NCI-H2196 treated with DMSO at 0.1 percent for 48 hours (cell line): ENCODE measurements around the gene USP31.

Source experiments
- DNase-seq: peaks from one replicate; lab custom pipeline; 2025; ENCODE audit not compliant: unreplicated experiment; lab: John Stamatoyannopoulos, UW

Gene USP31

DNA sequence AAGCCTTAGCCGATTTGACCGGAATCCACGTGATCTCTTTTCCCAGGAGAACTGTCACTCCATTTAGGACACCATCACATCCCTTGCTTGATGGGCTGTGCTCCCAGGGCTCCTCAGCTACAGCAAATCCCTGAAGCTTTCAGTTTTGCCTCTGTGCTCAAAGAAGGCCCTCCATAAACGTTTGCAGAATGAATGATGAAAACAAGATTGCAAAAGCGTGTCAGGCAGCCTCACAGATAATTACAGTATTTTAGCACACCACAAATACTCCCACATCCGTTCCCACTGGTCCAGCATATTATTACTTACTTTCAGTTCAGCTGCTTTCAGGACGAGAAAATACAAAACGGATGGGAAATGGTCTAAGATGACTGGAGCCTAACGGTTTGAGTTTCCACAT, 84.6 kb downstream of the USP31 start:
- no peak for DNase-seq

DNA sequence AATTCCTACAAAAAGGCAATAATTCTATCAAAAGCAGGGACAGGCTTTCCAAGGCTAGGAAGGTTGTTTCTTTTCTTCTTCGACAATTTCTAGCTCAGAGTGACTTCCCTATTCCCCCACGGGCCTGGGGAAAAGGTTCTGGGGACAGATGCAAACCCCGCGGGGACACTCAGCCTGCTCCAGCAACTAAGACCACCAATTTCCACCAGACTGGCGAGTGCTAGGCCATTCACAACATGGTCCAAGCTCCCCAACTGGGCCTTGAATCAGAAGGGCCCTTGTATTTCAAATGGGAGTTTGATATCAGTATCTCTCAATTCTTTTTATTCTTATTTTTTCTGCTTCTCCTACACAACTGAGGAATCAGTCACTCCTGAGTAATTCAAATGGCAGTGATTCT, 86.7 kb downstream of the USP31 start:
- DNase-seq, result no peak

- DNase-seq, result no peak
These were observed 87.6 kb downstream of the USP31 start for GRCh38 chr16:23061669-23062068.

GRCh38 chr16:23060458-23061320, 88.6 kb downstream of the USP31 start:
- peak; percentile 61 for DNase-seq

DNA sequence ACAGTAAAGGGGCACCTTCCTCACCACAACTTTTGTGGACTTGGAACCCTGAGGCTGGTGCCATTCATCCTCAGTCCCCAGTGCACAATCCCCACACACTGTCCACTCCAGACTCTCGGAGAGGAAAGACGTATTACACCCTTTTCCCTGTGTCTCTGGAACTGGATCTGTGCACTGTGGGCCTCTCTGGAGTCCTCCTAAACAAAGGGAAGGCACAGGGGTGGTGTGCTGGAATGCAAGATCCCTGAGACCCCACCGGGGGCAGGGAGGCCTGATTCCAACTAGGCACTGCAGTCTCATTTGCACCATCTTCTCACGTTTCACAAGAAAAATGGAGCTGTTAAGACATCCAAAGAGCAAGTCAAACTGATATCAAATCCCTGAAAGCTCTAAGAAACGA, 89.8 kb downstream of the USP31 start:
- DNase-seq, result no peak

DNA sequence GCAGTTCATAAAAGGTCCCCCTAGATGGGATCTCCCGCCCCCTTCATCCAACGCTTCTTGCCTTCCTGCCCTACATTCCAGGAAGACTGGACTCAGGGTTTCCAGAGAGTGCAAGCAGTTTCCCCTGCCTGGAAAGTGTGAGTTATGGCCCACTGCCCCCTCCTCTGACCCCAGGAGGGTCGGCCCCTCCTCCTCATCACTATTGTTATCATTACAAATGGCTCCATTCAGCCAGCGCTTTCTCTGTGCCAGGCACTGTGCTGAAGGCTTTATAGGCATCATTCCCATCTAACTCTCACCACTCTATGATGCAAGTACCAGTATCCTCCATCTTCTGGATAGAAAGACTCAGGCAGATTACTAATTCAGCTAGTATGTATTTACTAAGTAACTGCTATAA, 90.7 kb downstream of the USP31 start:
- no peak for DNase-seq

- DNase-seq, result no peak
These were observed 92.1 kb downstream of the USP31 start for GRCh38 chr16:23057013-23057596.

GRCh38 chr16:23055481-23055880, 93.8 kb downstream of the USP31 start:
- DNase-seq, result no peak

- DNase-seq, result peak; percentile 16
These were observed 96.2 kb downstream of the USP31 start for GRCh38 chr16:23052908-23053580.

- no peak for DNase-seq
These were observed 97.0 kb downstream of the USP31 start for GRCh38 chr16:23052221-23052620.

DNA sequence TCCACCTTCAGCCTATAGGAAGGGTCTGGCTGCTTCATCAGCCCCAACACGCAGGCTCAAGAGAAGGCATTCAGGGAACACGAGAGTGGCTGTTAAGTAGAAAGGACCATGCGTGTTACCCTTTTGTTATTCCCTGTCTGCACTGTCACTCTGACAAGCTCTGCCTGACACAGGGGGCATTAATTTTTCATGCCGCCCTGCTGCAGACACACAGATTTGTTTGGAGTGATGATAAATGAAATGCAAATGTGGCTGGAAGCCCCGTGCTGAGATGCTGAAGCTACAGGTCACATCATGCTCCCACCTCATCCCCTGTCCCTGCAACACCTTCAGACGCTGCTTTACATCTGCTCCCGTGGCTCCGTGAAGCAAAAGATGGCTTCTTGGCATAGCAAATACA, 97.7 kb downstream of the USP31 start:
- DNase-seq, result no peak

- DNase-seq, result no peak
These were observed 101.1 kb downstream of the USP31 start for GRCh38 chr16:23048164-23048563.

- no peak for DNase-seq
These were observed 104.2 kb downstream of the USP31 start for GRCh38 chr16:23045025-23045424.

DNA sequence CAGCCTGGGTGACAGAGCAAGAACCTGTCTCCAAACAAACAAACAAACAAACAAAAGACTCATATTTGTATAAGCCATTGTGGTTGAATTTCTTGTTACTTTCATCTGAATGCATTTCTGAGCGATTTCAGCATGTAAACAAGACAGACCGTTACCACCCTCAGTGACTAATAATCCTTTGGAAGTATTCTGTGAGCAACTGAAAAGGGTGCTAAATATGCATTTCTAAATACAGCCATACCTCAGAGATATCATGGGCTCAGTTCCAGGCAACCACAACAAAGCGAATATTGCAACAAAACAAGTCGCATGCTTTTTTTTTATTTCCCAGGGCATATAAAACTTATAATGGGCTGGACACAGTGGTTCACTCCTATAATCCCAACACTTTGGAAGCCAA, 109.0 kb downstream of the USP31 start:
- no peak for DNase-seq

- DNase-seq, result no peak
These were observed 110.1 kb downstream of the USP31 start for GRCh38 chr16:23039118-23039517.

DNA sequence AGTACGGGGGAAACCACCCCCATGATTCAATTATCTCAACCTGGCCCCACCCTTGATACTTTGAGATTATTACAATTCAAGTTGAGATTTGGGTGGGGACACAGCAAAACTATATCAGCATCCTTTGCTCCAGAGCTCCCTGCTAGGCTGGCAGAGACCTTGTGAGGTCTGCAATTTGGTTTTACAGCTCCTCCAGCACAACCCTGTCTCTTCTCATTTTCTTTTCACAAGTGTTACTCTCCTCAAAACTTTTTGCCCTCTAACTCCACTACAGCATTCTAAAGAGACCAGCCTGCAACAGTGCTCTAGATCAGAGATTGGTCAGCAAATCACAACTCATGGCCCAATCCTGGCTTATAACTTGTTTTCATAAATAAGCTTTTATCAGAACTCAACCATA, 114.0 kb downstream of the USP31 start:
- DNase-seq, result no peak

DNA sequence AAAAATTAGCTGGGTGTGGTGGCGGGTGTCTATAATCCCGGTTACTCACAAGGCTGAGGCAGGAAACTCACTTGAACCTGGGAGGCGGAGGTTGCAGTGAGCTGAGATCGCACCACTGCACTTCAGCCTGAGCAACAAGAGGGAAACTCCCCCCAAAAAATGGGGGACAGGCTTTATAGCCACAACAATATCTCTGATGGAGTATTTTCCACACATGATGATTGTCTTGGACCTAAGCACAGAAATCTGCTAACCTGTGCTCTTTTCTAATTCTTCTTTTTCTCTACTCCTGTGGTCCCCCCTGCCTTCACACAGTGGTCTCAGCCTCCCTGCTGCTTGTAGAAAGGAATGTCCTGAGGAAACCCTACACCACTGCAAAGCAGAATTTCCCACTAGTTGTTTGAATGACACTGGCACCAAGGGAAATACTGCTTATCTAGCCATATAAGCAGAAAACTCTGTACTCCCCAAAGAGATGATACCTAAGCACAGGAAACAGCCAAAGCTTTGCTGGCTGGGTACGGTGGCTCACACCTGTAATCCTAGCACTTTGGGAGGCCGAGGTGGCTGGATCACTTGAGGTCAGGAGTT, 117.6 kb downstream of the USP31 start:
- no peak for DNase-seq

DNA sequence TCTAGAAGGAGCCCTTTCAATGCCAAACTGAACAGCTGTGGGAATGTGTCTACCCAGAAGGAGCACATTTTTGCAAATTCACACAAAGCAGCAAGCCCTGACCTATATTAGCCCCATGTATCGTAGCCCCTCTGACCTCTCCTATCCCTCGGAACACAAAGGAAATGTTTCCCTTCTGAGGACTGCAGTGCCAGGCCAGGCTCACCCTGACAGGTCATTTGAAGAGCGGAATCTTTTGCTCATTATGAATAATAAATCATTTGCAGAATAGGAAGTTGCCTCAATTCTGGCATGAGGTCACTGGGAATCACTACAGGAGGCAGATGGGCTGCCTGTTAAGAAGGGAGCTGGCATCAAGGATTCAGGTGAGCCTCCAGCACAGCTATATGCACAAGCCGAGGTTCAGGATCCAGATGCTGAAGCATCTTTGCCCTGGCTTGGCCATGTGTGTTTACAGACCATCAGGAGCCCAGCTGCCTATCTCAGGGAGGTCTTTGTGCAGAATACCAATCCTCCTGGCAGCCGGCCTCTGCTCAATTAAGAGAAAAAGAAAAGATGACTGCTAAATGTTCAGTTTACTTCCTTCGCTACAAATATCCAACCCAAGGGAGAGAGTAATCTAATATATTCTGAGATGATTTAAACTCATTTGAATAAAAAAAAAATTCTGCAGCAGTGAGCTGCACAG, 119.4 kb downstream of the USP31 start:
- DNase-seq, result no peak

DNA sequence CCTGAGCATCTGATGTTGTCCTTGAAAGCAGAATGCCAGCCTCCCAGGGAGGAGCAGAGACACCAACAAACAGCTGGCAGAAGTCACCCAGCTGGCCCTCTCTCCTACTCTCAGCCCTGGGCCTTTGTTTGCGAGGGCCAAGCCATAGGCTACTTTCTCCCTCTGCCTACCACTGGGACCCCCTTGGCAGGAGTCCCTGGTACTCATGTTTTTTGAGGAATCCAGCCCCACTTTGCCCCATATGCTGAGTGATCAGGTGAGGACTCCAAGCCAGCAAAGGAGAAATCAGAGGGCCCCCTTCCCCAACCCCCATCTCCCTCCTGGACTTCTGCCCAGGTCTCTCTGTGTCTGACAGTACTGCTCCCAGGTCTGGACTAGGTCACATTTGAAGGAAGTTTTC, 121.9 kb downstream of the USP31 start:
- peak; percentile 29 for DNase-seq

GRCh38 chr16:23026784-23027362, 122.4 kb downstream of the USP31 start:
- DNase-seq, result no peak
